ENCODE data around the gene RNF14. TPM values are rescaled to one million over a fixed set of nuclear protein-coding genes. Genes with fewer than 3 reads are reported as not detected.
A peak's percentile ranks its signal among the peaks of the same experiment; 100 is the strongest.

RNF14 gene
- total and polyA plus RNA-seq, 2 donors (not counting 3 experiments of a cell fraction or from before 2014, with no cell fraction given) = 23.5 to 55.9 TPM

DNA sequence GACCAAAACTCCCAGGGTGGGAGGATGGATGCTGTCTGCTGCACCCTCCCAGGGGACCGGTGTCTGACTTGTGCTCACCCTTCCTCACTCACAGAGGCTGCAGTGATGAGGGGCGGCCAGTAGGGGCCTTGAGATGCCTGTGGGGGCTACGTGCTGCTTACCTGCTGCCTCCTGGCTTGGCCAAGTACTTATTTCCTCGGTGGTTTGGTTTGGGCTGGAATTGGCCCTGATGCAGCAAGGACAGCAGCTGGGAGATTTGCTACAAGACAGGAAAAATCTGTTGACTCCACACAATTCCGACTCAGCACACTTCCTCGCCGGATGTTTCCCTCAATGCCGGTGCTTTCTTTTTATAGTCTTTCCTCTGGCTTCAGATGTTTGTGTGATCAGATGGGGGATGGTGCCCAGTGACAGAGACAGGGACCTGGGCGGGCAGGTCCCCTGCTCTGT lies 17.5 kb upstream of the RNF14 start:
- DNase-seq (ENCODE audit: low read depth, low spot score) = peak; percentile 69
- TF ChIP-seq GATA2 (IDR thresholded peaks at IDR 0.05; ENCODE audit: insufficient read depth, insufficient read length, low read depth, low read length) (no peak), MYC (IDR thresholded peaks at IDR 0.05; ENCODE audit: low read depth, low read length) (no peak), POLR2A (IDR thresholded peaks at IDR 0.05; ENCODE audit: low read depth, low read length) (no peak), JUN (IDR thresholded peaks at IDR 0.05; ENCODE audit: borderline replicate concordance, insufficient read depth, insufficient read length, low read depth) (no peak), FOS (IDR thresholded peaks at IDR 0.05; ENCODE audit: borderline replicate concordance, insufficient read depth, low read length) (no peak), EZH2 (IDR thresholded peaks at IDR 0.05; ENCODE audit: borderline replicate concordance, low read depth, low read length, severe bottlenecking) (no peak), POLR2AphosphoS5 (IDR thresholded peaks at IDR 0.05; ENCODE audit: insufficient read depth, low read depth, low read length) (peak; percentile 30)
- TF ChIP-seq, protein P1, sequence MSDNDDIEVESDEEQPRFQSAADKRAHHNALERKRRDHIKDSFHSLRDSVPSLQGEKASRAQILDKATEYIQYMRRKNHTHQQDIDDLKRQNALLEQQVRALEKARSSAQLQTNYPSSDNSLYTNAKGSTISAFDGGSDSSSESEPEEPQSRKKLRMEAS (IDR thresholded peaks at IDR 0.05; ENCODE audit: insufficient read depth, insufficient read length) = no peak
- TF ChIP-seq, protein P2, sequence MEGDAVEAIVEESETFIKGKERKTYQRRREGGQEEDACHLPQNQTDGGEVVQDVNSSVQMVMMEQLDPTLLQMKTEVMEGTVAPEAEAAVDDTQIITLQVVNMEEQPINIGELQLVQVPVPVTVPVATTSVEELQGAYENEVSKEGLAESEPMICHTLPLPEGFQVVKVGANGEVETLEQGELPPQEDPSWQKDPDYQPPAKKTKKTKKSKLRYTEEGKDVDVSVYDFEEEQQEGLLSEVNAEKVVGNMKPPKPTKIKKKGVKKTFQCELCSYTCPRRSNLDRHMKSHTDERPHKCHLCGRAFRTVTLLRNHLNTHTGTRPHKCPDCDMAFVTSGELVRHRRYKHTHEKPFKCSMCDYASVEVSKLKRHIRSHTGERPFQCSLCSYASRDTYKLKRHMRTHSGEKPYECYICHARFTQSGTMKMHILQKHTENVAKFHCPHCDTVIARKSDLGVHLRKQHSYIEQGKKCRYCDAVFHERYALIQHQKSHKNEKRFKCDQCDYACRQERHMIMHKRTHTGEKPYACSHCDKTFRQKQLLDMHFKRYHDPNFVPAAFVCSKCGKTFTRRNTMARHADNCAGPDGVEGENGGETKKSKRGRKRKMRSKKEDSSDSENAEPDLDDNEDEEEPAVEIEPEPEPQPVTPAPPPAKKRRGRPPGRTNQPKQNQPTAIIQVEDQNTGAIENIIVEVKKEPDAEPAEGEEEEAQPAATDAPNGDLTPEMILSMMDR (IDR thresholded peaks at IDR 0.05; ENCODE audit: extremely low read depth in 1 of 2, insufficient read depth in 1 of 2, low read depth in 1 of 2, low read length in 2 of 2) = peak; percentile 34 to 65
- Histone ChIP-seq H3K79me2 (ENCODE audit: control insufficient read depth, insufficient read depth, low read length) (no peaks in the 10 kb centered on the region), H4K20me1 (replicated peaks; ENCODE audit: control insufficient read depth, extremely low read depth, insufficient read depth, low read length) (no peaks in the 10 kb centered on the region), H3K9me1 (replicated peaks; ENCODE audit: control insufficient read depth, extremely low read depth, insufficient read depth, low read length) (no peaks in the 10 kb centered on the region), H3K4me1 (ENCODE audit: control insufficient read depth, extremely low read depth, insufficient read depth, low read length) (peaks cover 51% of the 10 kb centered on the region), H3K4me3 (replicated peaks in 1 of 3; ENCODE audit: insufficient read depth in 1 of 3, low read depth in 1 of 3, low read length in 3 of 3) (no peak overlapping the region), H3K36me3 (ENCODE audit: control insufficient read depth in 2 of 2, extremely low read depth in 1 of 2, insufficient read depth in 2 of 2, low read length in 2 of 2) (no peaks in the 10 kb centered on the region), H3K9me3 (replicated peaks; ENCODE audit: control insufficient read depth, insufficient read depth, low read length) (no peaks in the 10 kb centered on the region), H3K9ac (replicated peaks; ENCODE audit: extremely low read depth, insufficient read depth, low read length) (no peak overlapping the region), H2AFZ (ENCODE audit: low read depth, low read length) (no peak overlapping the region), H3K27ac (ENCODE audit: insufficient read depth, low read depth, low read length) (no peak overlapping the region), H3K27me3 (ENCODE audit: control insufficient read depth in 2 of 2, insufficient read depth in 2 of 2, low read length in 2 of 2) (no peaks in the 10 kb centered on the region), H3K4me2 (ENCODE audit: insufficient read depth, low read length) (peak overlapping the region; percentile 54)
- ChIA-PET CTCF (interaction anchor here (1.4 to 2.5 kb wide), 3 partner anchors 9 to 18 kb away, joined by 3 to 16 read pairs (median 5); no protein-coding TSS in a partner anchor), POLR2A (no interaction called here)
- dilution Hi-C loops (cut with MboI; ENCODE audit: extremely low pct_ligation_motif_present, low sequenced_read_pairs) = no loop called here
- no TSS peak for BruUV-seq (replicated peaks)
- peak; percentile 94 for FAIRE-seq
- intact Hi-C loops (cut with micrococcal nuclease) = no loop called here

All from endothelial cell of umbilical vein (primary cell).